HEK293T (cell line): ENCODE results near the gene TDP2.
"Not testable (repeated sequence)": the region's sequence is repeated elsewhere in the genome, so short reads cannot be mapped to it uniquely, and the experiment has no call there.

Experiments used
- CTCF ChIA-PET: fragments of 350-600 bp; formaldehyde crosslinking; extraction: SDS; loops from one replicate; lab custom pipeline; 2021; ENCODE audit warnings: antibody characterized with exemption, inconsistent platforms; lab: Yijun Ruan, JAX
- POLR2A ChIA-PET: fragments of 350-600 bp; formaldehyde crosslinking; extraction: SDS; loops from one replicate; lab custom pipeline; 2020; ENCODE audit warnings: antibody characterized with exemption, inconsistent platforms; lab: Yijun Ruan, JAX
- DNase-seq: peaks from one replicate; pipeline ENCODE4 v3.0.0; 2012; ENCODE audit warnings: mixed read lengths; ENCODE audit errors: extremely low spot score
- ARNT ChIP-seq: fragments of 450-650 bp; IDR thresholded peaks from 2 replicates; pipeline ENCODE4 v1.6.1; 2017; ENCODE audit warnings: mild to moderate bottlenecking
- BHLHE40 ChIP-seq: fragments of 450-650 bp; IDR thresholded peaks from 2 replicates; pipeline ENCODE4 v1.6.1; 2016; ENCODE audit warnings: mild to moderate bottlenecking, moderate library complexity, borderline replicate concordance
- CTBP1 ChIP-seq: fragments of 450-650 bp; IDR thresholded peaks from 2 replicates; pipeline ENCODE4 v1.6.1; 2016; ENCODE audit warnings: borderline replicate concordance
- ELF4 ChIP-seq: fragments of 450-650 bp; IDR thresholded peaks from 2 replicates; pipeline ENCODE4 v1.6.1; 2017; ENCODE audit warnings: antibody characterized with exemption
- FOXA1 ChIP-seq: fragments of 450-650 bp; IDR thresholded peaks from 2 replicates; pipeline ENCODE4 v1.6.1; 2016; ENCODE audit warnings: mild to moderate bottlenecking
- FOXK2 ChIP-seq: fragments of 450-650 bp; IDR thresholded peaks from 2 replicates; pipeline ENCODE4 v1.6.1; 2016; ENCODE audit warnings: mild to moderate bottlenecking
- FOXM1 ChIP-seq: fragments of 450-650 bp; IDR thresholded peaks from 2 replicates; pipeline ENCODE4 v1.6.1; 2017; ENCODE audit warnings: mild to moderate bottlenecking, borderline replicate concordance
- HDGF ChIP-seq: fragments of 450-650 bp; IDR thresholded peaks from 2 replicates; pipeline ENCODE4 v1.6.1; 2017; ENCODE audit warnings: antibody characterized with exemption, borderline replicate concordance
- L3MBTL2 ChIP-seq: fragments of 450-650 bp; conservative IDR thresholded peaks from 2 replicates; pipeline ENCODE4 v1.6.1; 2016; ENCODE audit warnings: mild to moderate bottlenecking
- LEF1 ChIP-seq: fragments of 450-650 bp; IDR thresholded peaks from 2 replicates; pipeline ENCODE4 v1.6.1; 2017; ENCODE audit warnings: mild to moderate bottlenecking, borderline replicate concordance
- NFRKB ChIP-seq: fragments of 450-650 bp; IDR thresholded peaks from 2 replicates; pipeline ENCODE4 v1.6.1; 2016; ENCODE audit warnings: mild to moderate bottlenecking, moderate library complexity
- SP1 ChIP-seq: fragments of 450-650 bp; IDR thresholded peaks from 2 replicates; pipeline ENCODE4 v1.6.1; 2017
- SUZ12 ChIP-seq: fragments of 450-650 bp; IDR thresholded peaks from 2 replicates; pipeline ENCODE4 v1.6.1; 2016; ENCODE audit warnings: mild to moderate bottlenecking
- TARDBP ChIP-seq: fragments of 450-650 bp; IDR thresholded peaks from 2 replicates; pipeline ENCODE4 v1.6.1; 2016
- ZNF384 ChIP-seq: fragments of 450-650 bp; IDR thresholded peaks from 2 replicates; pipeline ENCODE4 v1.6.1; 2016
- TF ChIP-seq, protein P1 (sequence below): fragments of 450-650 bp; IDR thresholded peaks from 2 replicates; pipeline ENCODE4 v1.6.1; 2016

The TDP2 gene

DNA sequence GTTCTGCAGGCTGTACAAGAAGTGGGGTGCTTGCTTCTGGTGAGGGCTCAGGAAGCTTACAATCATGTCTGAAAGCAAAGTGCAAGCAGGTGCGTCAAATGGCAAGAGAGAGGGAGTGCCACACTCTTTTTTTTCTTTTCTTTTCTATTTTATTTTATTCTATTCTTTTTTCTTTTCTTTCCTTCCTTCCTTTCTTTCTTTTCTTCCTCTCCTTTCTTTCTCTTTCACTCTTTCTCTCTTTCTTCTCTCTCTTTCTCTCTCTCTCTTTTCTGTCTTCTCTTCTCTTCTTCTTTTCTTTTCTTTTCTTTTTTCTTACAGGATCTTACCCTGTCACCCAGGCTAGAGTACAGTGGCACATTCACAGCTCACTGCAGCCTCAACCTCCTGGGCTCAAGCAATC, 19.7 kb upstream of the TDP2 start:
- CTCF ChIA-PET: no interaction called here
- POLR2A ChIA-PET: no interaction called here
- no peak for TF ChIP-seq HDGF
- TF ChIP-seq L3MBTL2: no peak
- TF ChIP-seq, protein P1, sequence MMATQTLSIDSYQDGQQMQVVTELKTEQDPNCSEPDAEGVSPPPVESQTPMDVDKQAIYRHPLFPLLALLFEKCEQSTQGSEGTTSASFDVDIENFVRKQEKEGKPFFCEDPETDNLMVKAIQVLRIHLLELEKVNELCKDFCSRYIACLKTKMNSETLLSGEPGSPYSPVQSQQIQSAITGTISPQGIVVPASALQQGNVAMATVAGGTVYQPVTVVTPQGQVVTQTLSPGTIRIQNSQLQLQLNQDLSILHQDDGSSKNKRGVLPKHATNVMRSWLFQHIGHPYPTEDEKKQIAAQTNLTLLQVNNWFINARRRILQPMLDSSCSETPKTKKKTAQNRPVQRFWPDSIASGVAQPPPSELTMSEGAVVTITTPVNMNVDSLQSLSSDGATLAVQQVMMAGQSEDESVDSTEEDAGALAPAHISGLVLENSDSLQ: no peak
- TF ChIP-seq ZNF384: no peak
- TF ChIP-seq ARNT: no peak
- no peak for TF ChIP-seq LEF1
- no peak for TF ChIP-seq FOXA1
- no peak for TF ChIP-seq BHLHE40
- no peak for TF ChIP-seq TARDBP
- TF ChIP-seq SP1: no peak
- no peak for TF ChIP-seq SUZ12
- no peak for TF ChIP-seq FOXM1
- TF ChIP-seq FOXK2: no peak
- TF ChIP-seq NFRKB: no peak
- TF ChIP-seq ELF4: no peak
- TF ChIP-seq CTBP1: no peak
- no peak for DNase-seq

DNA sequence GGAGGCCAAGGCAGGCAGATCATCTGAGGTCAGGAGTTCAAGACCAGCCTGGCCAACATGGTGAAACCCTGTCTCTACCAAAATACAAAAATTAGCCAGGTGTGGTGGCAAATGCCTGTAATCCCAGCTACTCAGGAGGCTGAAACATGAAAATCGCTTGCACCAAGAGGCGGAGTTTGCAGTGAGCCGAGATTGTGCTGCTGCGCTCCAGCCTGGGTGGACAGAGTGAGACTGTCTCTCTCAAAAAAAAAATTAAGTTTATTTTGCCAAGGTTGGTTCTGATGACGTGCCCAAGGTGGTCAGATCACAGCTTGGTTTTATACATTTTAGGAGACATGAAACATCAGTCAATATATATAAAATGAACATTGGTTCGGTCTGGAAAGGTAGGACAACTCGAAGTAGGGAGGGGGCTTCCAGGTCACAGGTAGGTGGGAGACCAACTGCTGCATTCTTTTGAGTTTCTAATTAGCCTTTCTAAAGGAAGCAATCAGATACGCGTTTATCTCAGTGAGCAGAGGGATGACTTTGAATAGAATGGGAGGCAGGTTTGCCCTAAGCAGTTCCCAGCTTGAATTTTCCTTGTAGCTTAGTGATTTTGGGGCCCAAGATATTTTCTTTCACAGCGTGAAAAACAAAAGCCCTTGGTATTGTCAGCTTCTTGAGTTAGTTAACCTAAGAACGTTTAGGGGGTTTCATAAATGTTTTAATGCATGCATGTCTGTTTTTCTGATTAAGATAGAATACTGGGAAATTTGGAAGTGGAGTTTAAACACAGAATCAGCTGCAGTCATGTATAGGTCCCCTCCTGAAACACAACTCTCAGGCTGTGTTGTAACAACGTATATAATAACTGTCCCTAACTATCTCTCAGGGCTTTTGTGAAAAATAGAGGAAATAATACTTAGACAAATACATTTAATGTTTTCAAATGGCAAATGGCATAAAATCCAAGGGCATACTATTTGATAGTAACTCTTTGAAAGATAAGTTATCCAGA, 16.9 kb upstream of the TDP2 start:
- TF ChIP-seq SP1: no peak
- no peak for DNase-seq
- ChIA-PET POLR2A (no interaction called here), CTCF (no interaction called here)

DNA sequence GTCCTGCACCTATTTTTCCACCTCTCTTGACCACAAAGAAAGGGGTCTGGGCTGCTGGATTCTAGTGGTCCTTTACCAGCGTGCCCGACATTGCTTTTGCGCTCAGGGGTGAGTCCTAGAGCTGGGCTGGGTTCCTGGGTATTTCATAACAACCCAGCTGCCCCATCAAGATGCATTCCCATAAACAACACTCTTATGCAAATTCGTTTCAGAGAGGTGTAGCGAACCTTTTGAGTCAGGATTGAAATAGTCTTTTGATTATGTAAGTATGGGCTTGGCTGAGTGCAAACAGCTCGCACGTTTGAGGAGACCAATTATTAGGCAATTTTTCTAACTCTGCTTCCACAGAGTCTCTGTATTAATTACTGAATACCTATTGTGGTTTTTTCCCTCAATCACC, 13.9 kb upstream of the TDP2 start:
- DNase-seq: no peak
- POLR2A ChIA-PET: no interaction called here

DNA sequence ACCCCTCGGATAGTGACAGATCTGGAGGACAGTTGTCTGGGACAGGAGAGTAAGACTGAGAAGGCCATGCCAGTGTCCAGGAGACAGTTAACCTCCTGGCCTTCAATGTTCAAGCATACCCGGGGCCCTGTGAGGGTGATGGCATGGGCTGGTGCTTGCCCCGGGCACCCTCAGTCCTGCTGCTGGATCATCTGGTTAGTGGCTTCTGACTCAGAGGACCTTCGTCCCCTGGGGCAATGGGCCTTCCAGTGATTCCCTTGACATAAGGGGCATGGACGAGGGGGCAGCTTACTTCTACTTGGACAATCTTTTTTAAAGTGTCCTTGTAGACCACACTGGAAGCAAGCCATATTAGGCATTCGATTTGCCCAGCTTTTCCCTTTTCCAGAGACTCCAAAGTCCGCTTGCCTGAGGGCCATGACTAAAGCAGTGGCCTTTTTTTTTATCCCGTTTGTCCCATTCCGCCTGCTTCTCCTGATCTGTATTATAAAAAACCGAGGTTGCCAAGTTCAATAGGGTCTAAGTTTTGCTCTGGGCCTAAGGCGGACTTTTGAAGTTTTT, 12.2 kb upstream of the TDP2 start:
- DNase-seq, CTCF ChIA-PET, POLR2A ChIA-PET: not testable (repeated sequence)

More for the DNA sequence above, 13.9 kb upstream of the TDP2 start:
- CTCF ChIA-PET: no interaction called here
- TF ChIP-seq BHLHE40: no peak
- TF ChIP-seq ELF4: no peak
- no peak for TF ChIP-seq SUZ12
- no peak for TF ChIP-seq LEF1
- no peak for TF ChIP-seq FOXA1
- TF ChIP-seq FOXM1: no peak
- TF ChIP-seq ZNF384: no peak
- TF ChIP-seq FOXK2: no peak
- no peak for TF ChIP-seq ARNT
- TF ChIP-seq HDGF: no peak

DNA sequence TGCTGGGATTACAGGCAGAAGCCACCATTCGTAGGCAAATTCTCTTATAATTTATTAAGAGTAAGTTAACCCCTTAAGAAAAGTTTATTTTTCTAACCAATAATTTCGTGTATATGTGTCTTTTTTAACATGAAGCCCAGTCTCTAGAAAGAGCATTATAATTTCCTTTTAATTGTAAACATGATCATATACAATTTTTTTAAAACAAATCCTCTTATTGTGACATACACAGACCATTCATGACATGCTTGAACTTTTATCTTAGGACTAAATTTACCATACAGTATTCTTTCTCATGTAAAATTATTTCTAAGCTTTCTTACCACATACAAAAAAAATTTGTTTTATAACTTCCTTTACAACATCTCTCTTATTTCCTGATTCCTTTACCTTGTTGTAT, 6.9 kb upstream of the TDP2 start:
- CTCF ChIA-PET: no interaction called here
- POLR2A ChIA-PET: no interaction called here
- no peak for TF ChIP-seq SUZ12
- TF ChIP-seq FOXK2: no peak
- no peak for TF ChIP-seq FOXM1
- no peak for TF ChIP-seq TARDBP
- DNase-seq: no peak

DNA sequence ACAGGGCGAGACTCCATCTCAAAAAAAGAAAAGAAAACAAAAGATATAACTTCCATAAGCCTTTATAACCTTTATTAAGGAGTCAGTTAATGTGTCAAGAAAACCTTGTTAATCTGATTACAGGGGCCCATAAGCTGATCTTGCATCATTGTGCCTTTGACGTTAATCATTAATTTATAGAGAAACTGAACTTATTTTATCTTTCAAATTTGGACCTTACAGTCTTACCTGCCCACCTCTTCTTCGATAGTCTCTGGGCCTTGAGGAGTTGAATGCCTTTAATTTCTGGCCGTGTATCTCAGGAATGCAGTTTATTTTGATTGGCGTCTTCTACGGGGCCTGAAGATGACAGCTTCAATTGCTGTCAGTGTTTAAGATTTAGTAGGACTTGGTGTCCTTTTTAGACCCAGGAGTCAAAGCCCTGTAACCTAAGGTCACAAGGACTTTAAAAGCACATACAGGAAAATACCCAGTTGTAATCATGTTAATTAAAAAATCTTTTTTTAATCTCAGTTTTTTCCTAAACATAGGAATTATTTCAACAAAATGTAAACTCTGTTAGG, 6.0 kb upstream of the TDP2 start:
- no peak for DNase-seq
- POLR2A ChIA-PET: no interaction called here
- CTCF ChIA-PET: no interaction called here
- TF ChIP-seq SUZ12: no peak

DNA sequence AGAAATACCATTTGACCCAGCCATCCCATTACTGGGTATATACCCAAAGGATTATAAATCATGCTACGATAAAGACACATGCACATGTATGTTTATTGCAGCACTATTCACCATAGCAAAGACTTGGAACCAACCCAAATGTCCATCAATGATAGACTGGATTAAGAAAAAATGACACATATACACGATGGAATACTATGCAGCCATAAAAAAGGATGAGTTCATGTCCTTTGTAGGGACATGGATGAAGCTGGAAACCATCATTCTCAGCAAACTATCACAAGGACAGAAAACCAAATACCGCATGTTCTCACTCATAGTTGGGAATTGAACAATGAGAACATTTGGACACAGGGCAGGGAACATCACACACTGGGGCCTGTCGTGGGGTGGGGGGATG, 4.4 kb upstream of the TDP2 start:
- CTCF ChIA-PET, POLR2A ChIA-PET, DNase-seq: not testable (repeated sequence)

DNA sequence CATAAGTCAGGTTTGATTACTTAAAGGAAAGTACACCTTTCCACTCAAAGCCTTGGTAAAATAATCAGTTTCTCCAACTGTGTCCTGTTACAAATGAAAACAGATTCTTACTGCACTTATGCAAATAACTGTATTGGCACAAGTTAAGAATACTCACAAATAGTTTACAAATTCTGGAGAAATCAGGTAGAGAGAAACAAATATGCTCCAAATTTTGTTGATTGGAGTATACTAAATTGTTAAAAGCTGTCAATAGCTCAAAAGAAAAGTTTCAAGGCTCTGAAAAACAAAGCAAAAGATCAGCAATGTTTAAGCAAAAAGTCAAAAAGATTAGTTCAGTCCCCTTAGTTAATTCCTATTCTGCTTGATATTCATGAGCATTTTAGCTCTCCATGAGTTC, 3.8 kb upstream of the TDP2 start:
- CTCF ChIA-PET, DNase-seq, POLR2A ChIA-PET: not testable (repeated sequence)

DNA sequence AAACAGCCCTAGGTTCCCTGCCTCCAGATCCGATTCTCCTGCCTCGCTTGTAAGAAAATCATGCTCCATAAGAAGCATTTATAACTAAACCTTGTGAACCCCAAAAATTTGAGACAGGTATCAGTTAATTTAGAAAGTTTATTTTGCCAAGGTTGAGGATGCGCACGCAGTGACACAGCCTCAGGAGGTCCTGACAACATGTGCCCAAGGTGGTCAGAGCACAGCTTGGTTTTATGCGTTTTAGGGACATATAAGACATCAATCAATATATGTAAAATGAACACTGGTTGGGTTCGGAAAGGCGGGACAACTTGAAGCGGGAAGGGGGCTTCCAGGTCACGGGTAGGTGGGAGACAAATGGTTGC, 2.3 kb upstream of the TDP2 start:
- ChIA-PET POLR2A (no interaction called here), CTCF (no interaction called here)
- TF ChIP-seq SP1 (no peak), SUZ12 (no peak), ZNF384 (no peak), L3MBTL2 (no peak), NFRKB (no peak), HDGF (no peak), CTBP1 (no peak), FOXK2 (no peak), TARDBP (no peak), BHLHE40 (no peak), FOXM1 (no peak)
- TF ChIP-seq, protein P1: no peak
- no peak for DNase-seq

DNA sequence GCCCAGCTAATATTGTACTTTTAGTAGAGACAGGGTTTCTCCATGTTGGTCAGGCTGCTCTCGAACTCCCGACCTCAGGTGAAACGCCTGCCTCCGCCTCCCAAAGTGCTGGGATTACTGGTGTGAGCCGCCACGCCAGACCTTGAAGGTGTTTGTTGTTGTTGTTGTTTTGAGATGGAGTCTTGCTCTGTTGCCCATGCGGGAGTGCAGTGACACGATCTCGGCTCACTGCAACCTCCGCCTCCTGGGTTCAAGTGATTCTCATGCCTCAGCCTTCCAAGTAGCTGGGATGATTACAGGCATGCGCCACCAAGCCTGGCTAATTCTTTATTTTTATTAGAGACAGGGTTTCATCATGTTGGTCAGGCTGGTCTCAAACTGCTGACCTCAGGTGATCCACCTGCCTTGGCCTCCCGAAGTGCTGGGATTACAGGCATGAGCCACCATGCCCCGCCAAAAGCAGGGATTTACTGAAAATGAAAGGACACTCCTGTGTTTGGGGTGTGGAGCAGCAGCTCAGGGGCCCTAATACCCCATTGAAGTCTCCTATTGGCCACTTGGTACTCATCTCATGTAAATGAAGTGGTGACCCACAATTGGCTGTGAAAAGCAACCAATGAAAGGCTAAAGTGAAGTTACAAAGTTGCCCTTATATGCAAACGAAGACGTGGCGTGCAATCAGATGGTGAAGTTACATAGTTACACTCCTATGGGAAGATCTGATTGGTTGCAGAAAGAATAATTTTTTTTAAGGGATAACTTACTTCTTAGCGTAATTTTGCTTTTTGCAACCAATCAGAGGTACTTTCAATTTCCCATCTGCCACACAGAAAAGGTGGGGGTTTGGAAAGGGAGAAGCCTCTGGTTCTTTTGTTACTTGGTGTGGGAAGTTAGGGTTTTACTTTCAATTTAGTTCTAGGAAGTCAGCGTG, 1.6 kb upstream of the TDP2 start:
- CTCF ChIA-PET, DNase-seq, POLR2A ChIA-PET: not testable (repeated sequence)
